Fibroblast of pulmonary artery (primary cell): ENCODE results near the gene NSG2.

ENCODE experiments used
- DNase-seq: peaks from one replicate; pipeline ENCODE4 v3.0.0-alpha.2; 2010; ENCODE audit warnings: low read depth
- H3K4me3 ChIP-seq: replicated peaks from 2 replicates; pipeline ENCODE4 v1.5.1; 2011; ENCODE audit warnings: low read depth, mild to moderate bottlenecking, control low read depth, low read length, moderate library complexity
- CTCF ChIP-seq: IDR thresholded peaks from 2 replicates; pipeline ENCODE4 v1.5.1; 2011; ENCODE audit warnings: mild to moderate bottlenecking, control low read depth, low read length, inconsistent platforms; ENCODE audit errors: missing control alignments

NSG2 gene

GRCh38 chr5:174110310-174110709, 64.8 kb downstream of the NSG2 start:
- TF ChIP-seq CTCF = no peak
- no peak overlapping the region for H3K4me3 ChIP-seq
- no peak for DNase-seq

DNA sequence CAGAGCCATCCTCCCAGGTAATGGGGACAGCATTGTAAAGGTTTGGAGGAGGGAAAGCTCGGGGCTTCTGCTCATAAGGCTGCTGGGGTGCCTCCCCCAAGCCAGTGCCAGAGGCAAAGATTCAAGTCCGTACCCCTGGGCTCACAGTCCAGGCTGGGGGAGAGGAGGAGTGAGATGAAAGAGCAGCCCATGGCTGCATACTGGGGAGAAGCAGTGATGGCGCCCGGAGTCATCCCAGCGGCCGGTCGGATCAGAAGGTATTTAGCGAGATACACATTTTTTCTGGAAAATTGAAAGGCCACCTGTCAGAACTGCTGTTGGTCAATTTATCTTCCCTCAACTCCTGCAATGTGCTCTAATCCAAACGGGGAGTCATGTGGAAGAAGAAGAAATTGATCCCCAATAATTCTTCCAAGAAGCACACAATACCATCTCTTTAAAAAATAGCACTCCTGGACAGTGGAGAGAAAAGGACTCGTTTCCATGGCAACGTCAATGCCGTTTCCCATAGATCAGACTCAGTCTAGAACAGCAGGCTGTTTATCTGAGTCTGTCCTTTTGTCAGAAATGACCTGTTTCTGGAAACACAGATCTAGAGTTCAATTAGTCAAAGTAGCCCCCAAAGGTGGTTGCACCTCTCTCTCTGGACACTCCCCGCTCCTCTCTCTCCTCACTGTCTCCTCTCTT, 65.9 kb downstream of the NSG2 start:
- no peak for TF ChIP-seq CTCF

DNA sequence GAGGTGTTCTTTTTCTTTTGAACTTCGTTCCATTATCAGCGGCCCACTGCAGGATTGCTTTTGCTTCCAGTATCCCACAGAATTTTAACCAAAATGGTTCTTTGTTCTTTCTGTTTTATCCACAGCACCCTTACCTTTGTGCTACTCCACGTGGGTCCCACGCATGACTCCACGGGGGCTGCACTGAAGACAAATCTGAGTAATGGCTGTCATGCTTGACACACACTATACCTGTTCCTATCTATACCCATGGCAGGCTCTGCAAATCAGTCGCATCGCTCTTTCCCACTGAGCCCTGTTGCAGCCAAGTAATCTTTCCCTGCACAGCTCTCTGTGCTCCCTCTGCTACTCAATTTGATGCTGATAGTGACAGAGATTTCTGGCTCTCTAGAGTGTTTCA, 69.7 kb downstream of the NSG2 start:
- DNase-seq = no peak
- H3K4me3 ChIP-seq = no peak overlapping the region
- no peak for TF ChIP-seq CTCF

More for the DNA sequence above, 65.9 kb downstream of the NSG2 start:
- no peak for DNase-seq
- H3K4me3 ChIP-seq = no peak overlapping the region

- no peak for DNase-seq
- TF ChIP-seq CTCF = no peak
Measured at GRCh38 chr5:174118823-174119467, 73.4 kb downstream of the NSG2 start.

GRCh38 chr5:174119468-174119881, 74.0 kb downstream of the NSG2 start:
- no peak for TF ChIP-seq CTCF

More at GRCh38 chr5:174118823-174119467, 73.4 kb downstream of the NSG2 start:
- no peak overlapping the region for H3K4me3 ChIP-seq

GRCh38 chr5:174120401-174121005, 75.0 kb downstream of the NSG2 start:
- no peak for TF ChIP-seq CTCF
- H3K4me3 ChIP-seq = no peak overlapping the region
- no peak for DNase-seq

More at GRCh38 chr5:174119468-174119881, 74.0 kb downstream of the NSG2 start:
- no peak overlapping the region for H3K4me3 ChIP-seq
- no peak for DNase-seq
